ENCODE data around the gene FEM1B. TPM values are rescaled to one million over a fixed set of nuclear protein-coding genes. Genes with fewer than 3 reads are reported as not detected.

FEM1B gene
- total RNA-seq, 1 donor from 2014 or later = 46.7 TPM

DNA sequence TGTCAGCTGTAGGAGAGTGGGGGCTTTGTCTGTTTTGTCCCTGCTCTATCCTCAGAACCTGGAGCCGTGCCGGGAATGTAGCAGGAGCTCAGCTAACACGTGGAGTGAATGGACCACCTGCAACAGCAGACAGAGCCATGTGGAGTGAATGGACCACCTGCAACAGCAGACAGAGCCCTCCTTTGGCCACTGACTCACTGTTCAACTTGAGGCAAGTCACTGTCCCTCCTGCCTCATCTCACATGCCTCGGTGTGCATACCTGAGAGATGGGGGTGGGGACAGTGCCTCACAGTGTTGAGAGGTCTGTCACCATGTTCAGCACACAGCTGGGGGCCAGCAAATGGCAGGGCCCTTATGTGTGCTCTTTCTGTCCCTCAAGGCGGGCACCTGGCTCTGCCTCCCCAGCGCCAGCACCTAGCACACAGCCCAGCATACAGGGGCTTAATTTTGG lies 27.9 kb downstream of the FEM1B start:
- Histone ChIP-seq H3K4me3 (no peak overlapping the region), H3K4me1 (peaks cover 8% of the 10 kb centered on the region), H3K27ac (replicated peaks) (no peak overlapping the region), H3K36me3 (no peaks in the 10 kb centered on the region), H3K27me3 (ENCODE audit: low read depth) (no peaks in the 10 kb centered on the region), H3K9me3 (replicated peaks) (no peaks in the 10 kb centered on the region)
- TF ChIP-seq, protein P1, sequence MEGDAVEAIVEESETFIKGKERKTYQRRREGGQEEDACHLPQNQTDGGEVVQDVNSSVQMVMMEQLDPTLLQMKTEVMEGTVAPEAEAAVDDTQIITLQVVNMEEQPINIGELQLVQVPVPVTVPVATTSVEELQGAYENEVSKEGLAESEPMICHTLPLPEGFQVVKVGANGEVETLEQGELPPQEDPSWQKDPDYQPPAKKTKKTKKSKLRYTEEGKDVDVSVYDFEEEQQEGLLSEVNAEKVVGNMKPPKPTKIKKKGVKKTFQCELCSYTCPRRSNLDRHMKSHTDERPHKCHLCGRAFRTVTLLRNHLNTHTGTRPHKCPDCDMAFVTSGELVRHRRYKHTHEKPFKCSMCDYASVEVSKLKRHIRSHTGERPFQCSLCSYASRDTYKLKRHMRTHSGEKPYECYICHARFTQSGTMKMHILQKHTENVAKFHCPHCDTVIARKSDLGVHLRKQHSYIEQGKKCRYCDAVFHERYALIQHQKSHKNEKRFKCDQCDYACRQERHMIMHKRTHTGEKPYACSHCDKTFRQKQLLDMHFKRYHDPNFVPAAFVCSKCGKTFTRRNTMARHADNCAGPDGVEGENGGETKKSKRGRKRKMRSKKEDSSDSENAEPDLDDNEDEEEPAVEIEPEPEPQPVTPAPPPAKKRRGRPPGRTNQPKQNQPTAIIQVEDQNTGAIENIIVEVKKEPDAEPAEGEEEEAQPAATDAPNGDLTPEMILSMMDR (IDR thresholded peaks at IDR 0.05; ENCODE audit: borderline replicate concordance) = no peak
- intact Hi-C loops (cut with micrococcal nuclease) = loop anchor here (5.0 kb wide), 2 partner anchors 77 to 242 kb away; no protein-coding TSS in a partner anchor
- DNase-seq = no peak

DNA sequence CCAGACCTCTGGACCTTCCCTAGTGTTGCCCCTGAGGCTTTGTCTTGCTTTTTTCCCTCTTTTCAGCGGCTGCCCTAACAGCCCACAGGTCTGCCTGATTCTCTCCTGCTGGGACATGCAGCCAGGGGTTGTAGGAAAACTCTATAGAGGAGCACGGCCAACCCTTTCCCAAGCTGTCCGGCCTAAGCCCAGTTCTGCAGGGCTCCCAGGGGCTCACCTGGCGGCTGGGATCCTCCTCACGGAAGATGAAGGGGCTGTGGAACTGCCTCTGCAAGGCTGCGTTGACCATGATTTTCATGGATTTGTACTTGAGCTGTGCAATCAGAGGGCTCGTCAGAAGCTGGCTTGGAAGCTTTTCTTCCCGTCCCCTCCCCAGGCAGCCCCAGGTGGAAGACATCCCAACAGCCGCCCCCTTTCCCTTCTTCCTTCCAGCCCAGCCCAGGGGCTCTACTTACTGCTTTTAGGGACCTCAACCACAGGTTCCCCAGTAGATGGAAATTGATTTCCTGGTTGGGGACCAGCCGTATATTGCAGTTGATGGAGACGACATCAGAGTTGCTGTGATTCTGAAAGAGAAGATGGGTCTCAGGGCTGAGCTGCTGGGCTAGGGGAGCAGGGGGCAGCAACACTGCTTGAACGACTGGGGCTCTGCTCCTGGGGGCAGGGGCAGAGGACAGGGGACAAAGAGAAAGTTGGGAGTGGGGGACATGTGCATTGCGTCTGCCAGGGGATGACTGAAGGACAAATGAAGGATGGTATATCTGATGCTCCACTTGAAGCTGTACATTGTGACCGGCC lies 29.8 kb downstream of the FEM1B start:
- Histone ChIP-seq H3K4me1 (peaks cover 15% of the 10 kb centered on the region), H3K27ac (replicated peaks) (no peak overlapping the region), H3K36me3 (no peaks in the 10 kb centered on the region), H3K9me3 (replicated peaks) (no peaks in the 10 kb centered on the region), H3K4me3 (no peak overlapping the region), H3K27me3 (ENCODE audit: low read depth) (no peaks in the 10 kb centered on the region)
- TF ChIP-seq, protein P1 (IDR thresholded peaks at IDR 0.05; ENCODE audit: borderline replicate concordance) = no peak
- no peak for DNase-seq
- intact Hi-C loops (cut with micrococcal nuclease) = loop anchor here (5.0 kb wide), 2 partner anchors 75 to 240 kb away; no protein-coding TSS in a partner anchor

DNA sequence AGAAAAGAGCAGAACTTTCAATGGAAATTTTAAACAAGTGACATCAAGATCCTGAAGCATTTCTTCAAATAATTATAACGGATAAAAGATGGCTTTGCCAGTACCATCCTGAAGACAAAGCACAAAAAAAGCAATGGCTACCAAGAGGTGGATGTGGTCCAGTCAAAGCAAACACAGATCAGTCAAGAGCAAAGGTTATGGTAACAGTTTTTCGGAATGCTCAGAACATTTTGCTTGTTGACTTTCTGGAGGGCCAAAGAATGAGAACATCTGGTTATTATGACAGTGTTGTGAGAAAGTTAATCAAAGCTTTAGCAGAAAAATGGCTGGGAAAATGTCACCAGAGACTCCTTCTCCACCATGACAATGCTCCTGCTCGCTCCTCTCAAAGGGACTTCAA lies 31.5 kb downstream of the FEM1B start:
- Histone ChIP-seq H3K9me3 (replicated peaks) (no peaks in the 10 kb centered on the region), H3K27me3 (ENCODE audit: low read depth) (no peaks in the 10 kb centered on the region), H3K4me1 (peaks cover 15% of the 10 kb centered on the region), H3K36me3 (no peaks in the 10 kb centered on the region), H3K27ac (replicated peaks) (no peak overlapping the region), H3K4me3 (no peak overlapping the region)
- intact Hi-C loops (cut with micrococcal nuclease) = loop anchor here (5.0 kb wide), 2 partner anchors 73 to 238 kb away; no protein-coding TSS in a partner anchor
- DNase-seq = no peak
- TF ChIP-seq, protein P1 (IDR thresholded peaks at IDR 0.05; ENCODE audit: borderline replicate concordance) = no peak

DNA sequence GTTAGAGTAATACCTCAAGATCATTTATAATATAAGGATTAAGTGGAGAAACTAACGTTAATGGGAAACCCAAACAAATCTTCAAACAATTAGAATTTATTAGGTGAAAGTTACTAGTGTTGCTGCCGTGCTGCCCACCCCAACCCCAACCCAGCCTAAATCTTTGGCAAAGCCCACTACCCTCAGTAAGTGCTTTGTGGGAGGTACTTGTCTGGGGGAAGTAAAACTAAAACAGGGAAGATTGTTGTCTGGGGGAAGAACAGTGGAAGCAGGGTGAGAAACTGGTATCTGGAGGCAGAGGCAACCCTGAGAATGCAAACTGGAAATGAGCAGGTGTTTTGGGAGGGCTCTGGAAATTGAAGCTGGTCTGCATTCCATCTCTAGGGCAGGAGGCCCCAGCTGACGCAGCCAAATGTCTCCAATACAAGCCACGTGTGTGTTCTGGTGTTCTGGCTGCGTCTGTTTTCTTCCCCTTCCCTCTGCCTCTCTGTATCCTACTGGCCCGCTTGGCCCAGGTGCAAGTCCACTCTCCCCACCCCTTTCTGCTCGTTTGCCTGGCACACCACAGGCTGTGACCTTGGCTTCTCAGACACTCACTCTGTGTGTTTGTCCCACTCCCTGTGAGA lies 32.7 kb downstream of the FEM1B start:
- H3K4me1 ChIP-seq = peaks cover 16% of the 10 kb centered on the region
- intact Hi-C loops (cut with micrococcal nuclease) = no loop called here
- H3K4me3 ChIP-seq = no peak overlapping the region
- TF ChIP-seq, protein P1 (IDR thresholded peaks at IDR 0.05; ENCODE audit: borderline replicate concordance) = no peak
- H3K27ac ChIP-seq (replicated peaks) = peak overlapping the region; percentile 64
- no peaks in the 10 kb centered on the region for H3K36me3 ChIP-seq
- peak; percentile 47 for DNase-seq
- no peaks in the 10 kb centered on the region for H3K27me3 ChIP-seq (ENCODE audit: low read depth)
- no peaks in the 10 kb centered on the region for H3K9me3 ChIP-seq (replicated peaks)

DNA sequence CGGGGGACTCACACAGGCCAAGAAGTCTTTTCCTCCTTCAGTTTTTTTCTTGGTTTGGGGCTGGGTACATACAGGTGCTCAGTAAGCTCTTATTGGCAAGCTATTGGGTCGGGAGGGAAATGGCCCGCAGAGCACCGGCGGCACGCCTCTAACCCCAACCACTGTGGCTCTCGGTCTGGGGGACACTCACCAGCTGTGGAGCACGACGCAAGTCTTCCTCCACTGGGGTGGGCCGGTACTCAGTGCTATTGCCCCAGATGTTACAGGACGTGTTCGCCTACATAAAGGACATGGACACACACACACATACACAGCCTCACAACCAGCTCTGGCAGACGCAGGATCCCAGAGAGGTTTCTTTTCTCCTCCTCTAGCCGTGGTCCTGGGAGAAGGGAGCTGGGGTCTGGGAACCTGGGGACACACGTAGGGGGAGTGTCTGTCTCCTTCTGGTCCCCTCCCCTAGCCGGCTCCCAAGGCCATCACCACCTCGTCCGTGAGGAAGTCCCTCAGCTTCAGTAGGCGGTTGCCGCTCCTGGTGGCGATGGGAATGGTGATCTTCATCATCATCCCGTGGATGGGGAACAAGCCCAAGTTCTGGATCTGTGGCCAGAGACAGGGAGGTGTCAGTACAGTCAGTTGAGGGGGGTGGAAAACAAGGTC lies 33.4 kb downstream of the FEM1B start:
- TF ChIP-seq, protein P1 (IDR thresholded peaks at IDR 0.05; ENCODE audit: borderline replicate concordance) = no peak
- Histone ChIP-seq H3K27ac (replicated peaks) (peak overlapping the region; percentile 64), H3K4me1 (peaks cover 22% of the 10 kb centered on the region), H3K27me3 (ENCODE audit: low read depth) (no peaks in the 10 kb centered on the region), H3K36me3 (no peaks in the 10 kb centered on the region), H3K4me3 (no peak overlapping the region), H3K9me3 (replicated peaks) (no peaks in the 10 kb centered on the region)
- intact Hi-C loops (cut with micrococcal nuclease) = no loop called here
- DNase-seq = no peak
